B cell (primary cell): ENCODE data around the gene GID4. TPM values are rescaled to one million over a fixed set of nuclear protein-coding genes. Genes with fewer than 3 reads are reported as not detected.

Experiments
- ATAC-seq: fragments of 200-7000 bp; cut with Tn5 transposase; one replicate; pipeline ENCODE4 v1.10.0; 2021; ENCODE audit warnings: low read depth, mild to moderate bottlenecking, moderate number of reproducible peaks, moderate library complexity
- CTCF ChIA-PET: fragments of 350-600 bp; sonication (Branson Sonifier 250); formaldehyde crosslinking; loops from one replicate; lab custom pipeline; 2021; ENCODE audit warnings: antibody characterized with exemption, inconsistent platforms; lab: Charles Lee
- POLR2A ChIA-PET: fragments of 350-600 bp; sonication (Branson Sonifier 250); formaldehyde crosslinking; loops from one replicate; lab custom pipeline; 2021; ENCODE audit warnings: antibody characterized with exemption; lab: Charles Lee
- DNase-seq: peaks from one replicate; pipeline ENCODE4 v3.0.0; 2013
- H2AFZ ChIP-seq: 2 replicates; pipeline ENCODE4 v1.6.1; 2012; ENCODE audit warnings: mild to moderate bottlenecking, low read depth, low read length; ENCODE audit not compliant: insufficient read depth, poor library complexity, severe bottlenecking
- H3K27ac ChIP-seq, 2 donors: 1 replicate in 1 of 2; 2 replicates in 1 of 2; pipeline ENCODE4 v1.5.1; 2012 to 2013; ENCODE audit warnings: low read length in 2 of 2, mild to moderate bottlenecking in 2 of 2, moderate library complexity in 1 of 2
- H3K27me3 ChIP-seq, 4 experiments: fragments of 200-600 bp in 1 of 4; sonication (generic) in 1 of 4; replicated peaks in 1 of 4; 1 replicate in 2 of 4; 2 replicates in 2 of 4; pipeline versions ENCODE4 v1.6.1 to v1.7.0; 2013 to 2016; ENCODE audit warnings: low read length in 3 of 4, mild to moderate bottlenecking in 2 of 4, mixed read lengths in 1 of 4, moderate library complexity in 1 of 4; ENCODE audit not compliant: insufficient read depth in 4 of 4, control insufficient read depth in 3 of 4; ENCODE audit errors: control extremely low read depth in 1 of 4
- H3K36me3 ChIP-seq, 2 experiments: replicated peaks in 1 of 2; 1 replicate in 1 of 2; 2 replicates in 1 of 2; pipeline versions ENCODE4 v1.6.1 to v1.7.1; 2013; ENCODE audit warnings: low read length in 1 of 2; ENCODE audit not compliant: insufficient read depth in 2 of 2, control insufficient read depth in 1 of 2; ENCODE audit errors: control extremely low read depth in 1 of 2, extremely low read depth in 1 of 2
- H3K4me1 ChIP-seq, 2 donors: fragments of 200-600 bp in 1 of 2; sonication (generic) in 1 of 2; 1 replicate in 1 of 2; 2 replicates in 1 of 2; pipeline versions ENCODE4 v1.5.1 to v1.6.1; 2013 to 2017; ENCODE audit warnings: low read length in 2 of 2; ENCODE audit not compliant: control insufficient read depth in 2 of 2, insufficient read depth in 2 of 2
- H3K4me2 ChIP-seq: replicated peaks from 2 replicates; pipeline ENCODE3; 2012; ENCODE audit warnings: mild to moderate bottlenecking, low read depth, low read length; ENCODE audit not compliant: poor library complexity, severe bottlenecking
- H3K4me3 ChIP-seq, 5 experiments: fragments of 200-600 bp in 1 of 5; sonication (generic) in 1 of 5; 1 replicate in 3 of 5; 2 replicates in 2 of 5; pipeline versions ENCODE4 v1.5.1 to v1.7.0; 2011 to 2016; ENCODE audit warnings: low read length in 4 of 5, mild to moderate bottlenecking in 4 of 5, low read depth in 2 of 5, control low read depth in 1 of 5, moderate library complexity in 1 of 5; ENCODE audit not compliant: insufficient read depth in 1 of 5; ENCODE audit errors: control extremely low read depth in 1 of 5, extremely low read depth in 1 of 5
- H3K79me2 ChIP-seq: fragments of 200-600 bp; sonication (generic); one replicate; pipeline ENCODE4 v1.6.0; 2016; ENCODE audit warnings: low read length; ENCODE audit not compliant: control insufficient read depth, insufficient read depth
- H3K9ac ChIP-seq: fragments of 200-600 bp; sonication (generic); 2 replicates; pipeline ENCODE4 v1.6.1; 2017; ENCODE audit warnings: mild to moderate bottlenecking, low read length, moderate library complexity
- H3K9me3 ChIP-seq, 3 donors: one replicate each; pipeline versions ENCODE4 v1.6.1 to v1.7.1; 2013; ENCODE audit warnings: low read length in 2 of 3; ENCODE audit not compliant: control insufficient read depth in 2 of 3, insufficient read depth in 1 of 3; ENCODE audit errors: control extremely low read depth in 1 of 3
- H4K20me1 ChIP-seq: 2 replicates; pipeline ENCODE4 v1.6.0; 2012; ENCODE audit warnings: mild to moderate bottlenecking, low read length; ENCODE audit not compliant: insufficient read depth, control insufficient read depth, poor library complexity, severe bottlenecking
- H3K27ac Mint-ChIP-seq: one replicate; pipeline ENCODE4 v1.8.0; 2021; ENCODE audit warnings: mixed read lengths
- H3K27me3 Mint-ChIP-seq: one replicate; pipeline ENCODE4 v1.8.0; 2021; ENCODE audit warnings: mixed read lengths
- H3K4me1 Mint-ChIP-seq: one replicate; pipeline ENCODE4 v1.8.0; 2021; ENCODE audit warnings: mixed read lengths
- H3K4me3 Mint-ChIP-seq: one replicate; pipeline ENCODE4 v1.8.0; 2021; ENCODE audit warnings: mixed read lengths
- H3K9me3 Mint-ChIP-seq: one replicate; pipeline ENCODE4 v1.8.0; 2022; ENCODE audit warnings: mixed read lengths; ENCODE audit not compliant: insufficient read depth
- EZH2 ChIP-seq: IDR thresholded peaks from 2 replicates; pipeline ENCODE4 v1.6.1; 2012; ENCODE audit warnings: borderline replicate concordance, low read depth, mild to moderate bottlenecking, moderate library complexity, low read length; ENCODE audit not compliant: insufficient read depth, poor library complexity, severe bottlenecking
- WGBS: methylation state at CpG from one replicate; pipeline ENCODE4 v1.1.5; 2013; ENCODE audit warnings: missing lambda C conversion rate; ENCODE audit not compliant: insufficient coverage; 5-methylcytosine and 5-hydroxymethylcytosine counted together
- intact Hi-C: fragments of 100-400 bp; cut with micrococcal nuclease; formaldehyde crosslinking; loops from one replicate; pipeline ENCODE4 v1.10.0; 2022
- polyA minus RNA-seq: library from RNA; depleted of rRNA, polyadenylated mRNA; stranded (reverse); fragments of >200 nt; gene quantifications from 2 replicates; pipeline ENCODE4 v1.2.3, GENCODE V29; 2012
- polyA plus RNA-seq: library from polyadenylated mRNA; depleted of rRNA; stranded (reverse); fragments of >200 nt; gene quantifications from 2 replicates; pipeline ENCODE4 v1.2.3, GENCODE V29; 2012
- total RNA-seq, 2 donors: library from RNA; stranded (reverse); fragments of 120-200 nt in 1 of 2; gene quantifications; 1 replicate in 1 of 2; 2 replicates in 1 of 2; pipeline versions ENCODE4 v1.2.3 to v1.2.4, GENCODE V29; 2013 to 2022
- TF ChIP-seq, protein P1 (sequence below): fragments of 200-600 bp; IDR thresholded peaks from one replicate; pipeline ENCODE4 v1.8.0; 2022; ENCODE audit warnings: antibody characterized with exemption, mild to moderate bottlenecking

The GID4 gene
- total RNA-seq (11.6 and 11.8 TPM in 2 replicates), polyA plus RNA-seq (4.9 and 5.6 TPM in 2 replicates), polyA minus RNA-seq (4.3 and 6.4 TPM in 2 replicates)
- total RNA-seq (2013) = 7.9 TPM

- ChIA-PET CTCF (interaction anchor here (0.6 to 1.0 kb wide), 2 partner anchors 66 to 444 kb away, joined by 3 read pairs; no protein-coding TSS in a partner anchor), POLR2A (interaction anchor here (0.9 to 1.9 kb wide), 2 partner anchors 145 to 288 kb away, joined by 3 to 8 read pairs; partner anchors contain the start of gene ALKBH5)
- peaks cover 24 to 33% of the 10 kb centered on the region in 2 donors for H3K4me1 ChIP-seq
- H3K9me3 Mint-ChIP-seq = no peaks in the 10 kb centered on the region
- peaks cover 36% of the 10 kb centered on the region for H4K20me1 ChIP-seq
- under 1% methylated on average over 62 of the region's 67 CpGs for WGBS
- peak within 1 kb of the TSS; percentile 43 to 90 for H3K27ac ChIP-seq
- H3K4me3 Mint-ChIP-seq = peak within 1 kb of the TSS; percentile 93
- no peaks in the 10 kb centered on the region for H3K27me3 Mint-ChIP-seq
- DNase-seq (peak; percentile 100), ATAC-seq (peak; percentile 86)
- peak within 1 kb of the TSS; percentile 85 to 100 (median 96) for H3K4me3 ChIP-seq
- no peaks in the 10 kb centered on the region for H3K27me3 ChIP-seq
- intact Hi-C loops = loop anchor here (1.0 to 10.0 kb wide), 11 partner anchors 48 to 1936 kb away; partner anchors contain the start of genes AKAP10, COPS3, DRC3 and DRG2
- H3K9ac ChIP-seq = peak within 1 kb of the TSS; percentile 91
- H3K27ac Mint-ChIP-seq = peak within 1 kb of the TSS; percentile 92
- H3K9me3 ChIP-seq = no peaks in the 10 kb centered on the region
- no peaks in the 10 kb centered on the region for H3K36me3 ChIP-seq
- peaks cover 61% of the 10 kb centered on the region for H3K4me1 Mint-ChIP-seq
- TF ChIP-seq, protein P1, sequence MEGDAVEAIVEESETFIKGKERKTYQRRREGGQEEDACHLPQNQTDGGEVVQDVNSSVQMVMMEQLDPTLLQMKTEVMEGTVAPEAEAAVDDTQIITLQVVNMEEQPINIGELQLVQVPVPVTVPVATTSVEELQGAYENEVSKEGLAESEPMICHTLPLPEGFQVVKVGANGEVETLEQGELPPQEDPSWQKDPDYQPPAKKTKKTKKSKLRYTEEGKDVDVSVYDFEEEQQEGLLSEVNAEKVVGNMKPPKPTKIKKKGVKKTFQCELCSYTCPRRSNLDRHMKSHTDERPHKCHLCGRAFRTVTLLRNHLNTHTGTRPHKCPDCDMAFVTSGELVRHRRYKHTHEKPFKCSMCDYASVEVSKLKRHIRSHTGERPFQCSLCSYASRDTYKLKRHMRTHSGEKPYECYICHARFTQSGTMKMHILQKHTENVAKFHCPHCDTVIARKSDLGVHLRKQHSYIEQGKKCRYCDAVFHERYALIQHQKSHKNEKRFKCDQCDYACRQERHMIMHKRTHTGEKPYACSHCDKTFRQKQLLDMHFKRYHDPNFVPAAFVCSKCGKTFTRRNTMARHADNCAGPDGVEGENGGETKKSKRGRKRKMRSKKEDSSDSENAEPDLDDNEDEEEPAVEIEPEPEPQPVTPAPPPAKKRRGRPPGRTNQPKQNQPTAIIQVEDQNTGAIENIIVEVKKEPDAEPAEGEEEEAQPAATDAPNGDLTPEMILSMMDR = no peak
- TF ChIP-seq EZH2 = no peak
- peak within 1 kb of the TSS; percentile 83 for H2AFZ ChIP-seq
- H3K79me2 ChIP-seq = peaks cover 84% of the 10 kb centered on the region
- peak within 1 kb of the TSS; percentile 91 for H3K4me2 ChIP-seq
These were observed at the start of gene GID4, which contains the start of gene ATPAF2 for GRCh38 chr17:18038861-18039534. TSS of gene GID4 (plus strand) at chr17:18039408. CDS start at chr17:18039465, 57 bp downstream. TSS of gene ATPAF2 (minus strand) at chr17:18039168. CDS start at chr17:18039013, 155 bp downstream.

DNA sequence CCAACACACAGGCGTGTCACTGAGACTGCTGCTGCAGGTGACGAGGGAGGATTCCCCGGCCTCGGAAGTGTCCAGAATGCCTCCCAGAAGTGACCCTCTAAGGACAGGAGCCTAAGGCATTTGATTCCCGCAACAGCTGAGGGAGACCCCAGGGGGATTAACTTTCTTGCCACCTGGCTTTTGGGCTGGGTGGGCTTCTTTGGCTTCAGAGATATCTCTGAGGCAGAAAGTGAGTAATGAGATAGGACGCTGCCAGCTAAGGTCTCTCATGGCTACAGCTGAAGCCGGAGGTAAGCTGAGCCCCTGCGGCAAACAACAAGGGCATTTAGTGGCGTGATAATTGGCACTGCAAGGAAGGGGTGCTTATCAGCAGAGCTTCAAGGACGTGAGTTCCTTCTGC, 49.6 kb upstream of the GID4 start:
- no peaks in the 10 kb centered on the region for H3K27me3 ChIP-seq
- 94% methylated on average over 10 of the region's 10 CpGs for whole genome bisulfite sequencing
- no peak overlapping the region for H3K4me2 ChIP-seq
- intact Hi-C loops = no loop called here
- ATAC-seq = no peak
- no peaks in the 10 kb centered on the region for H3K9me3 ChIP-seq
- Mint-ChIP-seq H3K9me3 (no peaks in the 10 kb centered on the region), H3K27ac (no peak overlapping the region), H3K4me3 (no peak overlapping the region), H3K27me3 (no peaks in the 10 kb centered on the region), H3K4me1 (no peaks in the 10 kb centered on the region)
- DNase-seq = no peak
- H2AFZ ChIP-seq = no peak overlapping the region
- POLR2A ChIA-PET = no interaction called here
- H3K9ac ChIP-seq = no peak overlapping the region
- no peaks in the 10 kb centered on the region for H4K20me1 ChIP-seq
- TF ChIP-seq EZH2 = no peak
- CTCF ChIA-PET = no interaction called here
- no peaks in the 10 kb centered on the region for H3K79me2 ChIP-seq
- no peak overlapping the region for H3K4me3 ChIP-seq
- H3K27ac ChIP-seq = no peak overlapping the region
- no peaks in the 10 kb centered on the region for H3K4me1 ChIP-seq
- no peaks in the 10 kb centered on the region for H3K36me3 ChIP-seq
